B cell (primary cell): ENCODE data around the gene TGFA. TPM values are rescaled to one million over a fixed set of nuclear protein-coding genes. Genes with fewer than 3 reads are reported as not detected.

Source experiments
- ATAC-seq: fragments of 200-7000 bp; cut with Tn5 transposase; one replicate; pipeline ENCODE4 v1.10.0; 2021; ENCODE audit warnings: low read depth, mild to moderate bottlenecking, moderate number of reproducible peaks, moderate library complexity
- CTCF ChIA-PET: fragments of 350-600 bp; sonication (Branson Sonifier 250); formaldehyde crosslinking; loops from one replicate; lab custom pipeline; 2021; ENCODE audit warnings: antibody characterized with exemption, inconsistent platforms; lab: Charles Lee
- POLR2A ChIA-PET: fragments of 350-600 bp; sonication (Branson Sonifier 250); formaldehyde crosslinking; loops from one replicate; lab custom pipeline; 2021; ENCODE audit warnings: antibody characterized with exemption; lab: Charles Lee
- DNase-seq: peaks from one replicate; pipeline ENCODE4 v3.0.0; 2013
- H2AFZ ChIP-seq: 2 replicates; pipeline ENCODE4 v1.6.1; 2012; ENCODE audit warnings: mild to moderate bottlenecking, low read depth, low read length; ENCODE audit not compliant: insufficient read depth, poor library complexity, severe bottlenecking
- H3K27ac ChIP-seq, 2 donors: 1 replicate in 1 of 2; 2 replicates in 1 of 2; pipeline ENCODE4 v1.5.1; 2012 to 2013; ENCODE audit warnings: low read length in 2 of 2, mild to moderate bottlenecking in 2 of 2, moderate library complexity in 1 of 2
- H3K27me3 ChIP-seq, 4 experiments: fragments of 200-600 bp in 1 of 4; sonication (generic) in 1 of 4; replicated peaks in 1 of 4; 1 replicate in 2 of 4; 2 replicates in 2 of 4; pipeline versions ENCODE4 v1.6.1 to v1.7.0; 2013 to 2016; ENCODE audit warnings: low read length in 3 of 4, mild to moderate bottlenecking in 2 of 4, mixed read lengths in 1 of 4, moderate library complexity in 1 of 4; ENCODE audit not compliant: insufficient read depth in 4 of 4, control insufficient read depth in 3 of 4; ENCODE audit errors: control extremely low read depth in 1 of 4
- H3K36me3 ChIP-seq, 2 experiments: replicated peaks in 1 of 2; 1 replicate in 1 of 2; 2 replicates in 1 of 2; pipeline versions ENCODE4 v1.6.1 to v1.7.1; 2013; ENCODE audit warnings: low read length in 1 of 2; ENCODE audit not compliant: insufficient read depth in 2 of 2, control insufficient read depth in 1 of 2; ENCODE audit errors: control extremely low read depth in 1 of 2, extremely low read depth in 1 of 2
- H3K4me1 ChIP-seq, 2 donors: fragments of 200-600 bp in 1 of 2; sonication (generic) in 1 of 2; 1 replicate in 1 of 2; 2 replicates in 1 of 2; pipeline versions ENCODE4 v1.5.1 to v1.6.1; 2013 to 2017; ENCODE audit warnings: low read length in 2 of 2; ENCODE audit not compliant: control insufficient read depth in 2 of 2, insufficient read depth in 2 of 2
- H3K4me2 ChIP-seq: replicated peaks from 2 replicates; pipeline ENCODE3; 2012; ENCODE audit warnings: mild to moderate bottlenecking, low read depth, low read length; ENCODE audit not compliant: poor library complexity, severe bottlenecking
- H3K4me3 ChIP-seq, 5 experiments: fragments of 200-600 bp in 1 of 5; sonication (generic) in 1 of 5; 1 replicate in 3 of 5; 2 replicates in 2 of 5; pipeline versions ENCODE4 v1.5.1 to v1.7.0; 2011 to 2016; ENCODE audit warnings: low read length in 4 of 5, mild to moderate bottlenecking in 4 of 5, low read depth in 2 of 5, control low read depth in 1 of 5, moderate library complexity in 1 of 5; ENCODE audit not compliant: insufficient read depth in 1 of 5; ENCODE audit errors: control extremely low read depth in 1 of 5, extremely low read depth in 1 of 5
- H3K79me2 ChIP-seq: fragments of 200-600 bp; sonication (generic); one replicate; pipeline ENCODE4 v1.6.0; 2016; ENCODE audit warnings: low read length; ENCODE audit not compliant: control insufficient read depth, insufficient read depth
- H3K9ac ChIP-seq: fragments of 200-600 bp; sonication (generic); 2 replicates; pipeline ENCODE4 v1.6.1; 2017; ENCODE audit warnings: mild to moderate bottlenecking, low read length, moderate library complexity
- H3K9me3 ChIP-seq, 3 donors: one replicate each; pipeline versions ENCODE4 v1.6.1 to v1.7.1; 2013; ENCODE audit warnings: low read length in 2 of 3; ENCODE audit not compliant: control insufficient read depth in 2 of 3, insufficient read depth in 1 of 3; ENCODE audit errors: control extremely low read depth in 1 of 3
- H4K20me1 ChIP-seq: 2 replicates; pipeline ENCODE4 v1.6.0; 2012; ENCODE audit warnings: mild to moderate bottlenecking, low read length; ENCODE audit not compliant: insufficient read depth, control insufficient read depth, poor library complexity, severe bottlenecking
- H3K27ac Mint-ChIP-seq: one replicate; pipeline ENCODE4 v1.8.0; 2021; ENCODE audit warnings: mixed read lengths
- H3K27me3 Mint-ChIP-seq: one replicate; pipeline ENCODE4 v1.8.0; 2021; ENCODE audit warnings: mixed read lengths
- H3K4me1 Mint-ChIP-seq: one replicate; pipeline ENCODE4 v1.8.0; 2021; ENCODE audit warnings: mixed read lengths
- H3K4me3 Mint-ChIP-seq: one replicate; pipeline ENCODE4 v1.8.0; 2021; ENCODE audit warnings: mixed read lengths
- H3K9me3 Mint-ChIP-seq: one replicate; pipeline ENCODE4 v1.8.0; 2022; ENCODE audit warnings: mixed read lengths; ENCODE audit not compliant: insufficient read depth
- CTCF ChIP-seq: fragments of 200-600 bp; IDR thresholded peaks from one replicate; pipeline ENCODE4 v1.8.0; 2022; ENCODE audit warnings: antibody characterized with exemption, mild to moderate bottlenecking
- EZH2 ChIP-seq: IDR thresholded peaks from 2 replicates; pipeline ENCODE4 v1.6.1; 2012; ENCODE audit warnings: borderline replicate concordance, low read depth, mild to moderate bottlenecking, moderate library complexity, low read length; ENCODE audit not compliant: insufficient read depth, poor library complexity, severe bottlenecking
- WGBS: methylation state at CpG from one replicate; pipeline ENCODE4 v1.1.5; 2013; ENCODE audit warnings: missing lambda C conversion rate; ENCODE audit not compliant: insufficient coverage; 5-methylcytosine and 5-hydroxymethylcytosine counted together
- intact Hi-C: fragments of 100-400 bp; cut with micrococcal nuclease; formaldehyde crosslinking; loops from one replicate; pipeline ENCODE4 v1.10.0; 2022
- polyA plus RNA-seq: library from polyadenylated mRNA; depleted of rRNA; stranded (reverse); fragments of >200 nt; gene quantifications from 2 replicates; pipeline ENCODE4 v1.2.3, GENCODE V29; 2012
- total RNA-seq, 2 donors: library from RNA; stranded (reverse); fragments of 120-200 nt in 1 of 2; gene quantifications; 1 replicate in 1 of 2; 2 replicates in 1 of 2; pipeline versions ENCODE4 v1.2.3 to v1.2.4, GENCODE V29; 2013 to 2022

The TGFA gene
- total and polyA plus RNA-seq, 2 donors (not counting 1 experiment from before 2014, with no cell fraction given), result 0.04 TPM; not detected in 1

DNA sequence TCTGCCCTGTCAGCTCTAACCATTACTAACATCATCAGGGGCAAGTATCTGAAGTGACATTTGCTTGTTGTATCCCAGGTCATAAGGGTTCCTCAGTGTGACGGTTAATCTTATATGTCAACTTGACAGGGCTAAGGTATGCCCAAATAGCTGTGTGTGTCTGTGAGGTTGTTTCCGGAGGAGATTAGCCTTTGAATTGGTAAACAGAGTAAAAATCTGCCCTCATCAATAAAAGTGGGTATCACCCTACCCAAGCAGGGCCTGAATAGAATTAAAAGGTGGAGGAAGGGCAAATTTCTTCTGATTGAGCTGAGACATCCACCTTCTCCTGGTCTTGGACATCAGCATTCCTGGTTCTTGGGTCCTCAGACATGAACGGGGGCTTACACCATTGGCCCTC is 12.8 kb upstream of the TGFA start:
- Histone ChIP-seq H3K79me2 (no peaks in the 10 kb centered on the region), H3K4me1 (no peaks in the 10 kb centered on the region), H3K27me3 (peaks cover 0 to 5% (median 0%) of the 10 kb centered on the region in 4 experiments), H4K20me1 (no peaks in the 10 kb centered on the region), H3K36me3 (no peaks in the 10 kb centered on the region), H2AFZ (no peak overlapping the region), H3K9me3 (no peaks in the 10 kb centered on the region), H3K4me3 (no peak overlapping the region), H3K4me2 (no peak overlapping the region), H3K9ac (no peak overlapping the region), H3K27ac (no peak overlapping the region)
- Mint-ChIP-seq H3K27ac (no peak overlapping the region), H3K9me3 (no peaks in the 10 kb centered on the region), H3K4me3 (no peak overlapping the region), H3K4me1 (no peaks in the 10 kb centered on the region), H3K27me3 (peaks cover 20% of the 10 kb centered on the region)
- ATAC-seq, result no peak
- ChIA-PET CTCF (no interaction called here), POLR2A (no interaction called here)
- WGBS, result 100% methylated on average over 1 of the region's 3 CpGs
- DNase-seq, result no peak
- intact Hi-C loops, result no loop called here
- TF ChIP-seq CTCF (no peak), EZH2 (no peak)

- H4K20me1 ChIP-seq, result no peaks in the 10 kb centered on the region
- no peak overlapping the region for H2AFZ ChIP-seq
- CTCF ChIA-PET, result no interaction called here
- intact Hi-C loops, result no loop called here
- Mint-ChIP-seq H3K4me1 (no peaks in the 10 kb centered on the region), H3K9me3 (no peaks in the 10 kb centered on the region), H3K27ac (no peak overlapping the region), H3K27me3 (peaks cover 21% of the 10 kb centered on the region), H3K4me3 (no peak overlapping the region)
- H3K36me3 ChIP-seq, result no peaks in the 10 kb centered on the region
- POLR2A ChIA-PET, result no interaction called here
- no peak for DNase-seq
- 96% methylated on average over 7 of the region's 9 CpGs for WGBS
- H3K9ac ChIP-seq, result no peak overlapping the region
- no peak for TF ChIP-seq EZH2
- no peak for TF ChIP-seq CTCF
- H3K4me1 ChIP-seq, result no peaks in the 10 kb centered on the region
- ATAC-seq, result no peak
- no peaks in the 10 kb centered on the region for H3K9me3 ChIP-seq
- H3K27ac ChIP-seq, result no peak overlapping the region
- no peaks in the 10 kb centered on the region for H3K27me3 ChIP-seq
- no peak overlapping the region for H3K4me3 ChIP-seq
- H3K4me2 ChIP-seq, result no peak overlapping the region
- no peaks in the 10 kb centered on the region for H3K79me2 ChIP-seq
Measured at GRCh38 chr2:70565039-70565731, 11.6 kb upstream of the TGFA start.
